Stimulated activated naive CD8-positive, alpha-beta T cell treated with anti-CD3 and anti-CD28 coated beads, Interleukin-15, amount 100 ng/mL, for 72 hours (primary cell): ENCODE results near the gene BPIFB4.
"Not testable (repeated sequence)": the region's sequence is repeated elsewhere in the genome, so short reads cannot be mapped to it uniquely, and the experiment has no call there.

ENCODE experiments used
- ATAC-seq: fragments of 150-1000 bp; cut with Tn5 transposase; 2 replicates; pipeline ENCODE4 v1.10.0; 2021; ENCODE audit warnings: mild to moderate bottlenecking, moderate library complexity
- DNase-seq, 2 donors: peaks; one replicate each; pipeline ENCODE4 v3.0.0; 2021 to 2022
- H3K27ac Mint-ChIP-seq, 2 donors: one replicate each; pipeline ENCODE4 v1.8.0; 2022; ENCODE audit warnings: mild to moderate bottlenecking in 2 of 2, mixed read lengths in 2 of 2, moderate library complexity in 2 of 2
- H3K27me3 Mint-ChIP-seq: one replicate; pipeline ENCODE4 v1.8.0; 2022; ENCODE audit warnings: mixed read lengths
- H3K4me1 Mint-ChIP-seq: one replicate; pipeline ENCODE4 v1.8.0; 2022; ENCODE audit warnings: mild to moderate bottlenecking, mixed read lengths
- H3K4me3 Mint-ChIP-seq, 2 donors: one replicate each; pipeline ENCODE4 v1.8.0; 2022; ENCODE audit warnings: mild to moderate bottlenecking in 2 of 2, mixed read lengths in 2 of 2, moderate library complexity in 1 of 2
- H3K9me3 Mint-ChIP-seq, 2 donors: one replicate each; pipeline ENCODE4 v1.8.0; 2022; ENCODE audit warnings: mixed read lengths in 2 of 2

BPIFB4 gene

GRCh38 chr20:33079259-33079658 lies at the start of gene BPIFB4:
Gene BPIFB4, plus strand, starts transcription at chr20:33079643. Its CDS starts 1,884 bp downstream, at chr20:33081527.
- ATAC-seq: no peak

DNA sequence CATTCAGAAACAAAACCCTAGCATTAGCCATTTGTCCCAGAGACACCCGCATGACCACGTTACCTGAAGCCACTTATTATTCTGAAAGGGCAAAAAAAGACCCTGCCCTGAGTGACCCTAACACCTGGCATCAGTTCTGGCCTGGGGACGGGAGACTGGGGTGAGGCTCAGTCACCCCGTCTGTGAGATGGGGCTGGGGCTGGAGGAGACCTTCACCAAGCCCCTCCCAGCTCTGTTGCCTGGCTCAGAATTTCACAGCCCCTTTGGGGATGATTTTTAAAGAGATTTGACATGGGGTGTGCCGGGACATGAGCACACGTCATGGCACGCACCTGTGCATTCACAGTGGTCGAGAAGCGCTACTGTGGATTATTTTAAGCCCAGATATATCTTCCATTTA lies 49.4 kb upstream of the BPIFB4 start:
- no peak overlapping the region for H3K4me3 Mint-ChIP-seq

More at GRCh38 chr20:33079259-33079658, at the start of gene BPIFB4:
- Mint-ChIP-seq H3K27me3 (no peaks in the 10 kb centered on the region), H3K4me1 (no peaks in the 10 kb centered on the region), H3K9me3 (no peaks in the 10 kb centered on the region), H3K4me3 (no peak within 1 kb of the TSS), H3K27ac (no peak within 1 kb of the TSS)
- DNase-seq: no peak

DNA sequence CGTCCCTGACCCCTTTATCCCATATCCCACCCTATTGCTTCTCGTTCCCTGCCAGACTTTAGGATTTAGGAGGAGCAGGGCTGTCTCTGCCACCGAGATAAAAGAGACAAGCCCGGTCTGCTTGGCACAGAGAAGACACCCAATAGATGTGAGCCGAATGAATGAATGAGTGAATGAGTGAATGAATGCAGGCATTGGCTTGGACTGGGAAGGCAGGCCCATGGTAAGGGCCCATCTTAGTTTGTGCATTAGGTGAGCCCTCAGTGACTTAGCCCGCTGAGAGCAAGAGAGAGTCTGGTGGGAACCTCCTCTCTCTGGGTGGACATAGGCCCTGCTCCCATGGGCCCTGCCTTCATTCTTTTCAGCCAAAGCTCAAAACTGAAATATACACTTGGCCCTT lies 48.9 kb upstream of the BPIFB4 start:
- no peak overlapping the region for H3K27ac Mint-ChIP-seq
- ATAC-seq: no peak
- DNase-seq: no peak
- H3K4me1 Mint-ChIP-seq: no peaks in the 10 kb centered on the region
- H3K4me3 Mint-ChIP-seq: no peak overlapping the region
- no peaks in the 10 kb centered on the region for H3K27me3 Mint-ChIP-seq
- H3K9me3 Mint-ChIP-seq: peaks cover 8 to 11% of the 10 kb centered on the region in 2 donors

More for the DNA sequence above, 49.4 kb upstream of the BPIFB4 start:
- Mint-ChIP-seq H3K4me1 (no peaks in the 10 kb centered on the region), H3K27ac (no peak overlapping the region), H3K9me3 (peaks cover 8 to 11% of the 10 kb centered on the region in 2 donors), H3K27me3 (no peaks in the 10 kb centered on the region)
- DNase-seq (no peak), ATAC-seq (no peak)

DNA sequence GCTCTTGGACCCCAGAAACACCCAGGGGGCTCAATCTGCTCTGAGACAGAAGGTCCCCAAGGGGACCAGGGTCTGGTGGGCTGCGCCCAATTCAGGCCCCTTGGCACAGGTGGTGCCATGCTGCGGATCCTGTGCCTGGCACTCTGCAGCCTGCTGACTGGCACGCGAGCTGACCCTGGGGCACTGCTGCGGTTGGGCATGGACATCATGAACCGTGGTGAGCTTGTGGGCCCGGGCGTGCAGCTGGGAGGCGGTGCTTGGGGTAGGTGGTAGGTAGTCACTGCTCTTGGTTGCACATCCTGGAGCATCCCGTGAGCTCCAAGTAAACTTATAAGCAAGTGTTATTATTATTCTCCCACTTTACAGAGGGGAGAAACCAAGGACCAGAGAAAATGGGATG lies 47.9 kb upstream of the BPIFB4 start, which contains the start of gene BPIFB6:
TSS of gene BPIFB6 (plus strand) at position 118 of the 400 bp plus-strand sequence. CDS start at position 118, 0 bp downstream.
- Mint-ChIP-seq H3K4me3 (no peak within 1 kb of the TSS), H3K27me3 (no peaks in the 10 kb centered on the region), H3K4me1 (no peaks in the 10 kb centered on the region), H3K27ac (no peak within 1 kb of the TSS), H3K9me3 (peaks cover 8 to 11% of the 10 kb centered on the region in 2 donors)
- DNase-seq: no peak
- ATAC-seq: no peak

GRCh38 chr20:33032555-33032954 lies 46.9 kb upstream of the BPIFB4 start:
- Mint-ChIP-seq H3K9me3 (peaks cover 8 to 12% of the 10 kb centered on the region in 2 donors), H3K27ac (no peak overlapping the region), H3K4me3 (no peak overlapping the region)

DNA sequence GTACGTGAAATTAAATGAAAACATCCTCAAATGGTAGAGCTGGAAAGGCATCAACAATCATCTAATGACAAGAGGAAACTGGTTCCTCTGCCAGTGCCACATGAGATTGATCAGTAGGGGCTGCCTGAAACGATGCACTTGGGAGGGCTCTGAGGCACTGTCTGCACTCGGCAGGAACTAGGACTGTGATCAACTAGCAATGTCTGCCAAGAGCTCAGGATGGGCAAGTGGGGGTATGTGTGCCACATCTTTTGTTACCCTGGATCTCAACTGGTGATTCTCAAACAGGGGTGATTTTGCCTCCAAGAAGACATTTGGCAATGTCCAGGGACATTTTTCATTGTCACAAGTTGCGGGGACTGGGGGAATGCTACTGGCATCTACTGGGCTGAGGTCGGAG lies 46.1 kb upstream of the BPIFB4 start:
- Mint-ChIP-seq H3K27me3 (no peaks in the 10 kb centered on the region), H3K27ac (no peak overlapping the region), H3K4me3 (no peak overlapping the region), H3K4me1 (no peaks in the 10 kb centered on the region), H3K9me3 (peaks cover 15 to 20% of the 10 kb centered on the region in 2 donors)
- ATAC-seq: no peak
- DNase-seq: no peak

More at GRCh38 chr20:33032555-33032954, 46.9 kb upstream of the BPIFB4 start:
- H3K27me3 Mint-ChIP-seq: no peaks in the 10 kb centered on the region
- H3K4me1 Mint-ChIP-seq: no peaks in the 10 kb centered on the region
- DNase-seq (no peak), ATAC-seq (no peak)

GRCh38 chr20:33034115-33034514 lies 45.3 kb upstream of the BPIFB4 start:
- DNase-seq (no peak), ATAC-seq (no peak)
- no peak overlapping the region for H3K4me3 Mint-ChIP-seq
- H3K27me3 Mint-ChIP-seq: no peaks in the 10 kb centered on the region
- H3K4me1 Mint-ChIP-seq: no peaks in the 10 kb centered on the region
- H3K9me3 Mint-ChIP-seq: peaks cover 15 to 25% of the 10 kb centered on the region in 2 donors
- no peak overlapping the region for H3K27ac Mint-ChIP-seq

DNA sequence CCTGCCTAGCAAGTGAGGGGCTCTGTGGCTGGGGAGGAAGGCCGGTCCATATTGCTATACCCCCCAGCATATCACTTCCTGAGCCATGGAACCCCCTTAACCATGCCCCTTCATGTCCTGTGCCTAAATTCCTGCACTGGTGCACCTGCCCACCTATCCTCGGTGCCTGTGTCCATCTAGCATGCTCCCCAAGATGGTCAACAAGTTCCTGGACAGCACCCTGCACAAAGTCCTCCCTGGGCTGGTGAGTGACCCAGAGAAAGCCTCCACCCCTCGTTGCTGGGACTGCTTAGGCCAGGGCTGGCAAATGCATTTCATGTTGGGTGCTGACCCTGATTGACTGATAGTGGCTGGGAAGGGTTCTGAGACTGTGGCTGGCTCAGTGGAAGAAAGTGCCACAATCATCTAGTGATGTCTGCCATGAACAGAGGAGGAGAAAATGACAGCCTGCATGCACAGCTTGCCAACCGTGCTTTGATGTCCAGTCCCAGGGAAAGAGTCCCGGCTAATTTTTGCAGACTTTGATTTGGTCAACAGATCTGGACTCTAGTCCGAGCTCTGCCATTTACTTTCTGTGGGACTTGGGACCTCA lies 44.4 kb upstream of the BPIFB4 start:
- Mint-ChIP-seq H3K27me3 (no peaks in the 10 kb centered on the region), H3K9me3 (peaks cover 15 to 25% of the 10 kb centered on the region in 2 donors), H3K4me1 (no peaks in the 10 kb centered on the region), H3K4me3 (no peak overlapping the region), H3K27ac (no peak overlapping the region)
- no peak for ATAC-seq
- DNase-seq: no peak

GRCh38 chr20:33037456-33037855 lies 42.0 kb upstream of the BPIFB4 start:
- Mint-ChIP-seq H3K27me3 (no peaks in the 10 kb centered on the region), H3K4me1 (no peaks in the 10 kb centered on the region), H3K27ac (no peak overlapping the region), H3K4me3 (no peak overlapping the region), H3K9me3 (peaks cover 15 to 23% of the 10 kb centered on the region in 2 donors)
- no peak for DNase-seq
- ATAC-seq: no peak

DNA sequence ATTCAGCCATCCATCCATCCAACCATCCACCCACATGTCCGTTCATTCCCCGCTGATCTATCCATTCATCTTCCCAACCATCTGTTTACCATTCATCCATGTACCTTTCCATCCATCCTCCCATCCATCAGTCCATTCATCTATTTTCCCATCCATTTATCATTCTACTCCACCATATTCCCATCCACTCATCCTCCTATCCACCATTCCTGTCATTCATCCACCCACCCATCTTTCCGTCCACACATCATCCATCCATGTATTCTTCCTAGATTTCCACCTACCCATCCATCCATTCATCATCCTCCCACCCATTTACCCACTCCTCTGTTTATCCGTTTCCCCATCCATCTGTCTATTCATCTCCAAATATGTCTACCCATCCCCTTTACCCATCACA lies 41.2 kb upstream of the BPIFB4 start:
- no peaks in the 10 kb centered on the region for H3K4me1 Mint-ChIP-seq
- no peak overlapping the region for H3K4me3 Mint-ChIP-seq
- H3K27me3 Mint-ChIP-seq: no peaks in the 10 kb centered on the region
- no peak overlapping the region for H3K27ac Mint-ChIP-seq
- H3K9me3 Mint-ChIP-seq: peaks cover 9 to 15% of the 10 kb centered on the region in 2 donors
- no peak for DNase-seq
- no peak for ATAC-seq

- H3K27me3 Mint-ChIP-seq: no peaks in the 10 kb centered on the region
- no peaks in the 10 kb centered on the region for H3K4me1 Mint-ChIP-seq
- ATAC-seq (no peak), DNase-seq (no peak)
- peaks cover 16 to 30% of the 10 kb centered on the region in 2 donors for H3K9me3 Mint-ChIP-seq
- no peak overlapping the region for H3K4me3 Mint-ChIP-seq
- no peak overlapping the region for H3K27ac Mint-ChIP-seq
Measured at GRCh38 chr20:33042430-33042829, 37.0 kb upstream of the BPIFB4 start.

DNA sequence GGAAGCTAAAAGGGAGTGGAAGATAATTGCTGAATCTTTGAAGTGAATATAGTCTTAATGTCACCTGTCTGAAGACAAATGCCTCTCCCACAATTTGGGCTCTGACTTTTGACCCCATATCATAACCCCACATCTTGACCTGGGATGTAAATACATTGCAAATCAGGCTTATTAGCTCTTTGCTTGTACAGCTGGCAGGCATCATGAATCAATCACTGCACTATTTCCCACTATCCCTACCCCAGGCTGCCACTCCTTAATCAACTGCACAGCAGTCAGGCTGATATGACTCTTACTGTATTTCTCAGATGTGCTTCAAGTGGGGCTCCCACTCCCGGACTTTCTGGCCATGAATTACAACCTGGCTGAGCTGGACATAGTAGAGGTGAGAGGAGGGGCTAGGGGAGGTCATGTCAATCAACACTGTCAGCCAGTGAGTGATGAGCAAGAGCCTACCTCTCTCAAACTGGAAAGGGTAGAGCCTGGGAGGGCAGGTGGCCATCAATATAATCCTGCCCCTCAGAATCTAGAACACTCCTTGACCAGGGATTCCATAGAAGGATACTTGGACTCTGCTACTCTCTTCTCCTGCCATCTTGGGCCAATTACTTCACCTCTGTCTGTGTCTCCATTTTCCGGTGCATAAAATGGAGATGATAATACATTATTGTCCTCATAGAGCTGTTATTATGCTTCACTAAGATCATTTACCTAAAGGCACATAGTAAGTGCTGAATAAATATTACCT lies 36.3 kb upstream of the BPIFB4 start:
- H3K9me3 Mint-ChIP-seq: peaks cover 12 to 24% of the 10 kb centered on the region in 2 donors
- no peak overlapping the region for H3K4me3 Mint-ChIP-seq
- no peak overlapping the region for H3K27ac Mint-ChIP-seq
- no peaks in the 10 kb centered on the region for H3K27me3 Mint-ChIP-seq
- no peak for ATAC-seq
- no peak for DNase-seq
- H3K4me1 Mint-ChIP-seq: no peaks in the 10 kb centered on the region

GRCh38 chr20:33043731-33044181 lies 35.7 kb upstream of the BPIFB4 start:
- Mint-ChIP-seq H3K27me3 (no peaks in the 10 kb centered on the region), H3K27ac (no peak overlapping the region), H3K4me1 (no peaks in the 10 kb centered on the region), H3K9me3 (peaks cover 9 to 18% of the 10 kb centered on the region in 2 donors), H3K4me3 (no peak overlapping the region)
- no peak for DNase-seq
- ATAC-seq: no peak

- not testable (repeated sequence) for DNase-seq, ATAC-seq, H3K27ac Mint-ChIP-seq, H3K4me3 Mint-ChIP-seq, H3K4me1 Mint-ChIP-seq, H3K27me3 Mint-ChIP-seq
- H3K9me3 Mint-ChIP-seq: peaks cover 9 to 16% of the 10 kb centered on the region in 2 donors
Measured at GRCh38 chr20:33045129-33045721, 34.2 kb upstream of the BPIFB4 start.

- no peak overlapping the region for H3K4me3 Mint-ChIP-seq
- ATAC-seq: no peak
Measured at GRCh38 chr20:33046412-33046811, 33.0 kb upstream of the BPIFB4 start.

DNA sequence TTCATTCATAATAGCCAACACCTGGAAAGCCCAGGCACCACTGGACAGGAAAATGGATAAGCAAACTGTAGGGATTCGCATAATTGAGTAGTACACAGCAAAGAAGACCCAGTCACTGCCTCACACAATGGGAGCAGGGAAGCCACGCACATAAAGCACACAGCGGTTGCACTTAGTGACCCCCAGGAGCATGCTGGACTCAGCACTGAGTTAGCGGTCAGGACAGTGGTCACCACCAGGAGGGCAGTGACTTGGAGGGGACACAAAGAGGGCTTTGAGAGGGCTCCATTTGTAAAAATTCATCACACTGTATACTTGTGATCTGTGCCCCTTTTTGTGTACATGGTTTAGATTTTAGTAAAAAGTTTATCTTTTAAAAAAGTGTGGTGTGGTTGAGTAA lies 28.1 kb upstream of the BPIFB4 start:
- no peak overlapping the region for H3K27ac Mint-ChIP-seq

More at GRCh38 chr20:33046412-33046811, 33.0 kb upstream of the BPIFB4 start:
- DNase-seq: no peak
- H3K9me3 Mint-ChIP-seq: peaks cover 9 to 16% of the 10 kb centered on the region in 2 donors
- H3K27ac Mint-ChIP-seq: no peak overlapping the region
- H3K4me1 Mint-ChIP-seq: no peaks in the 10 kb centered on the region
- no peaks in the 10 kb centered on the region for H3K27me3 Mint-ChIP-seq

More for the DNA sequence above, 28.1 kb upstream of the BPIFB4 start:
- Mint-ChIP-seq H3K9me3 (no peaks in the 10 kb centered on the region), H3K4me1 (no peaks in the 10 kb centered on the region), H3K27me3 (no peaks in the 10 kb centered on the region), H3K4me3 (no peak overlapping the region)
- DNase-seq (no peak), ATAC-seq (no peak)
